Measurements from ENCODE around the gene CEP112.
"Not testable (repeated sequence)": the region's sequence is repeated elsewhere in the genome, so short reads cannot be mapped to it uniquely, and the experiment has no call there.

CEP112 gene

GRCh38 chr17:66165537-66166123, 26.3 kb downstream of the CEP112 start:
- no peak overlapping the region for H3K9ac ChIP-seq (ENCODE audit: insufficient read length)
- peaks cover 3% of the 10 kb centered on the region; the same call in 1 of the 2 replicates for H3K36me3 ChIP-seq (ENCODE audit: insufficient read depth, low read length)
- DNase-seq (ENCODE audit: low read depth, low spot score): peak; percentile 53
- no peak overlapping the region for H3K4me3 ChIP-seq
- TF ChIP-seq FOXP2 (optimal IDR thresholded peaks at IDR 0.05; ENCODE audit: control extremely low read depth, extremely low read length, insufficient read depth) (no peak), POLR2AphosphoS5 (IDR thresholded peaks at IDR 0.05; ENCODE audit: borderline replicate concordance, low read depth, low read length) (no peak), EZH2 (IDR thresholded peaks at IDR 0.05) (no peak)
- no peak overlapping the region for H3K27ac ChIP-seq
- H3K9me3 ChIP-seq (ENCODE audit: low read depth, low read length): no peaks in the 10 kb centered on the region

GRCh38 chr17:66155055-66155454, 36.9 kb downstream of the CEP112 start:
- not testable (repeated sequence) for DNase-seq (ENCODE audit: low read depth, low spot score); H3K36me3 ChIP-seq (ENCODE audit: insufficient read depth, low read length); H3K27ac ChIP-seq; H3K4me3 ChIP-seq; H3K9ac ChIP-seq (ENCODE audit: insufficient read length); H3K9me3 ChIP-seq (ENCODE audit: low read depth, low read length)

- Histone ChIP-seq H3K9me3 (ENCODE audit: low read depth, low read length) (no peaks in the 10 kb centered on the region), H3K27ac (no peak overlapping the region), H3K36me3 (ENCODE audit: insufficient read depth, low read length) (no peaks in the 10 kb centered on the region), H3K9ac (ENCODE audit: insufficient read length) (no peak overlapping the region), H3K4me3 (no peak overlapping the region)
- DNase-seq (ENCODE audit: low read depth, low spot score): no peak
- no peak for TF ChIP-seq EZH2 (IDR thresholded peaks at IDR 0.05)
- no peak for TF ChIP-seq FOXP2 (optimal IDR thresholded peaks at IDR 0.05; ENCODE audit: control extremely low read depth, extremely low read length, insufficient read depth)
- TF ChIP-seq POLR2AphosphoS5 (IDR thresholded peaks at IDR 0.05; ENCODE audit: borderline replicate concordance, low read depth, low read length): no peak
Observed at GRCh38 chr17:66152756-66153155, 39.2 kb downstream of the CEP112 start.

- DNase-seq (ENCODE audit: low read depth, low spot score): no peak
Observed at GRCh38 chr17:66150708-66151107, 41.2 kb downstream of the CEP112 start.

GRCh38 chr17:66149562-66149961, 42.4 kb downstream of the CEP112 start:
- Histone ChIP-seq H3K9me3 (ENCODE audit: low read depth, low read length) (no peaks in the 10 kb centered on the region), H3K9ac (ENCODE audit: insufficient read length) (no peak overlapping the region)

More at GRCh38 chr17:66150708-66151107, 41.2 kb downstream of the CEP112 start:
- Histone ChIP-seq H3K9ac (ENCODE audit: insufficient read length) (no peak overlapping the region), H3K27ac (no peak overlapping the region), H3K9me3 (ENCODE audit: low read depth, low read length) (no peaks in the 10 kb centered on the region), H3K36me3 (ENCODE audit: insufficient read depth, low read length) (no peaks in the 10 kb centered on the region), H3K4me3 (no peak overlapping the region)
- no peak for TF ChIP-seq FOXP2 (optimal IDR thresholded peaks at IDR 0.05; ENCODE audit: control extremely low read depth, extremely low read length, insufficient read depth)

GRCh38 chr17:66146394-66146793, 45.5 kb downstream of the CEP112 start:
- Histone ChIP-seq H3K9me3 (ENCODE audit: low read depth, low read length) (no peaks in the 10 kb centered on the region), H3K27ac (no peak overlapping the region), H3K36me3 (ENCODE audit: insufficient read depth, low read length) (no peaks in the 10 kb centered on the region), H3K9ac (ENCODE audit: insufficient read length) (no peak overlapping the region), H3K4me3 (no peak overlapping the region)
- no peak for DNase-seq (ENCODE audit: low read depth, low spot score)
- TF ChIP-seq EZH2 (IDR thresholded peaks at IDR 0.05) (no peak), POLR2AphosphoS5 (IDR thresholded peaks at IDR 0.05; ENCODE audit: borderline replicate concordance, low read depth, low read length) (no peak), FOXP2 (optimal IDR thresholded peaks at IDR 0.05; ENCODE audit: control extremely low read depth, extremely low read length, insufficient read depth) (no peak)

More at GRCh38 chr17:66149562-66149961, 42.4 kb downstream of the CEP112 start:
- no peak for DNase-seq (ENCODE audit: low read depth, low spot score)
- Histone ChIP-seq H3K4me3 (no peak overlapping the region), H3K36me3 (ENCODE audit: insufficient read depth, low read length) (no peaks in the 10 kb centered on the region), H3K27ac (no peak overlapping the region)
- TF ChIP-seq EZH2 (IDR thresholded peaks at IDR 0.05): no peak
- TF ChIP-seq FOXP2 (optimal IDR thresholded peaks at IDR 0.05; ENCODE audit: control extremely low read depth, extremely low read length, insufficient read depth): no peak
- TF ChIP-seq POLR2AphosphoS5 (IDR thresholded peaks at IDR 0.05; ENCODE audit: borderline replicate concordance, low read depth, low read length): no peak

GRCh38 chr17:66143657-66144282, 48.2 kb downstream of the CEP112 start:
- Histone ChIP-seq H3K4me3 (no peak overlapping the region), H3K36me3 (ENCODE audit: insufficient read depth, low read length) (no peaks in the 10 kb centered on the region), H3K27ac (no peak overlapping the region), H3K9me3 (ENCODE audit: low read depth, low read length) (no peaks in the 10 kb centered on the region), H3K9ac (ENCODE audit: insufficient read length) (no peak overlapping the region)
- no peak for DNase-seq (ENCODE audit: low read depth, low spot score)
- TF ChIP-seq POLR2AphosphoS5 (IDR thresholded peaks at IDR 0.05; ENCODE audit: borderline replicate concordance, low read depth, low read length) (no peak), EZH2 (IDR thresholded peaks at IDR 0.05) (no peak), FOXP2 (optimal IDR thresholded peaks at IDR 0.05; ENCODE audit: control extremely low read depth, extremely low read length, insufficient read depth) (no peak)

- no peak for TF ChIP-seq FOXP2 (optimal IDR thresholded peaks at IDR 0.05; ENCODE audit: control extremely low read depth, extremely low read length, insufficient read depth)
- TF ChIP-seq EZH2 (IDR thresholded peaks at IDR 0.05): no peak
- no peak for TF ChIP-seq POLR2AphosphoS5 (IDR thresholded peaks at IDR 0.05; ENCODE audit: borderline replicate concordance, low read depth, low read length)
- no peak for DNase-seq (ENCODE audit: low read depth, low spot score)
Observed at GRCh38 chr17:66142428-66142827, 49.5 kb downstream of the CEP112 start.

GRCh38 chr17:66138120-66138519, 53.8 kb downstream of the CEP112 start:
- Histone ChIP-seq H3K27ac (no peak overlapping the region), H3K9ac (ENCODE audit: insufficient read length) (no peak overlapping the region), H3K36me3 (ENCODE audit: insufficient read depth, low read length) (0 out of 2 replicates have a peak, but pooled peaks cover 4% of the 10 kb centered on the region), H3K4me3 (no peak overlapping the region), H3K9me3 (ENCODE audit: low read depth, low read length) (no peaks in the 10 kb centered on the region)
- TF ChIP-seq FOXP2 (optimal IDR thresholded peaks at IDR 0.05; ENCODE audit: control extremely low read depth, extremely low read length, insufficient read depth) (no peak), POLR2AphosphoS5 (IDR thresholded peaks at IDR 0.05; ENCODE audit: borderline replicate concordance, low read depth, low read length) (no peak), EZH2 (IDR thresholded peaks at IDR 0.05) (no peak)
- DNase-seq (ENCODE audit: low read depth, low spot score): no peak

More at GRCh38 chr17:66142428-66142827, 49.5 kb downstream of the CEP112 start:
- Histone ChIP-seq H3K36me3 (ENCODE audit: insufficient read depth, low read length) (0 out of 2 replicates have a peak, but pooled peaks cover 4% of the 10 kb centered on the region), H3K4me3 (no peak overlapping the region), H3K9me3 (ENCODE audit: low read depth, low read length) (no peaks in the 10 kb centered on the region), H3K9ac (ENCODE audit: insufficient read length) (no peak overlapping the region), H3K27ac (no peak overlapping the region)

Data from SK-N-MC (cell line).